BLaER1 (cell line): ENCODE data around the gene VPS45.
A peak's percentile ranks its signal among the peaks of the same experiment; 100 is the strongest.

Source experiments
- H3K27ac ChIP-seq: shearing (Covaris generic); formaldehyde crosslinking; 2 replicates; pipeline ENCODE4 v1.8.1; 2022
- H3K27me3 ChIP-seq: shearing (Covaris generic); formaldehyde crosslinking; 2 replicates; pipeline ENCODE4 v1.8.1; 2022
- H3K36me3 ChIP-seq: shearing (Covaris generic); formaldehyde crosslinking; 2 replicates; pipeline ENCODE4 v1.8.1; 2022
- H3K4me1 ChIP-seq: shearing (Covaris generic); formaldehyde crosslinking; 2 replicates; pipeline ENCODE4 v1.8.1; 2022
- H3K4me2 ChIP-seq: shearing (Covaris generic); formaldehyde crosslinking; 2 replicates; pipeline ENCODE4 v1.8.1; 2022
- H3K4me3 ChIP-seq: shearing (Covaris generic); formaldehyde crosslinking; 2 replicates; pipeline ENCODE4 v1.8.1; 2022
- H3K9ac ChIP-seq: shearing (Covaris generic); formaldehyde crosslinking; 2 replicates; pipeline ENCODE4 v1.8.1; 2022
- H3K9me3 ChIP-seq: shearing (Covaris generic); formaldehyde crosslinking; 2 replicates; pipeline ENCODE4 v1.8.1; 2022
- H4K20me1 ChIP-seq: shearing (Covaris generic); formaldehyde crosslinking; 2 replicates; pipeline ENCODE4 v1.8.1; 2022
- Cebpa-rat ChIP-seq: shearing (Covaris generic); IDR thresholded peaks from 2 replicates; pipeline ENCODE4 v1.8.1; 2022

Gene VPS45

DNA sequence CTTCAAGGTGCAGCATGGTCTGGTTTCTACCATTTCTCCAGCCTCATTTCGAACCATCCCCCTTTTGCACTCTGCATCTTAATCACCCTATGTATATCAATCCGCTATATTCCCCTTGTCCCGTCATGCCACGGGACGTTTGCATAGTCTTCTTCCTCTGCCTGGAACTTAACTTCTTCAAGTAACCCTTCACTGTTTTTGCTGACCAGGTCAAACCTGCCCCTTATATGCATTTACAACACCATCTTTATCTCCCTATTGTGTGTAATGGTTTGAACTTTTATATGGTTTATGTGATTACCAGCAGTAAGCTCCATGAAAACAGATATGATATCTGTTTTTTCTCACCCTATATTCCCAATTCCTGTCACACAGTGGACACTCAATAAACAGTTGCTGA lies 2.3 kb downstream of the VPS45 start:
- no peak for TF ChIP-seq Cebpa-rat
- Histone ChIP-seq H3K27ac (no peak overlapping the region), H3K4me3 (no peak overlapping the region), H3K27me3 (no peaks in the 10 kb centered on the region), H3K36me3 (peaks cover 4% of the 10 kb centered on the region; the same call in 1 of the 2 replicates), H4K20me1 (no peaks in the 10 kb centered on the region), H3K4me1 (peaks cover 31% of the 10 kb centered on the region), H3K4me2 (no peak overlapping the region), H3K9me3 (no peaks in the 10 kb centered on the region), H3K9ac (no peak overlapping the region)

DNA sequence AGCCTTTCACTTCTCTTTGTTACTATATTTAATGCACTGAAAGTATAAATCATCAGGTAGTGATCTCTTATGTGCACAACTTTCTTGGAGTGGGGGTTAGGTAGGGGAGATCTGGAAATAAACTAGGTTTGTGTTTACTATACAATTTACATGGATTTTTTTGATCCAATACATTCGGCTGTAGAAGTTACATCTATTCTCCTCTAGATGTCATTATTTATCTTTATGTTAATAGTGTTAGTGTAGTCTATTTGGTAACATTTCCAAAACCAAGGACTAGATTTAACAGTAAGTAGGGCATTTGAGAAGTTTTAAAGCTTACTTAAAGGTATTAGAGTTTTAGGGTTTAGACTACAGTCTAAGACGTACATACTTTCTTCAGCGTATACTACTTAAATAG lies 5.4 kb downstream of the VPS45 start:
- Histone ChIP-seq H3K27me3 (no peaks in the 10 kb centered on the region), H3K4me1 (peaks cover 17% of the 10 kb centered on the region), H3K36me3 (peaks cover 14% of the 10 kb centered on the region; the same call in 1 of the 2 replicates), H3K4me3 (no peak overlapping the region), H3K9ac (no peak overlapping the region), H3K9me3 (no peaks in the 10 kb centered on the region), H4K20me1 (no peaks in the 10 kb centered on the region), H3K27ac (no peak overlapping the region), H3K4me2 (no peak overlapping the region)
- no peak for TF ChIP-seq Cebpa-rat

DNA sequence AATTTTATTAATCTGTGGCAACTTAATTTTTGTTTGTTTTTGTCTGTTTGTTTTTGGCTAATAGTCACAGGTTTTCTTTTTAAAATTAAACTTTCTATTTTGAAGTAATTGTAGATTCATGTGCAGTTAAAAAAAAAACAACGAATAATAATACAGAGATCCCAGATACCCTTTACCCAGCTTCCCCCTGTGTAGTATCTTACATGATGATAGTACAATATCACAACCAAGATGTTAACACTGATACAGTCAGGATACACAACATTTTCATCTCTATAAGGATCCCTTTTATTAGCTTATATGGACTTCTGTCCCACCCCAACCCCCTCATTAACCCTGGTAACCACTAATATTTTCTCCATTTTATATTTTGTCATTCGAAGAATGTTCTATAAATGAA lies 5.9 kb downstream of the VPS45 start:
- peaks cover 16% of the 10 kb centered on the region for H3K4me1 ChIP-seq
- H3K9me3 ChIP-seq = no peaks in the 10 kb centered on the region
- no peak overlapping the region for H3K4me2 ChIP-seq
- H3K36me3 ChIP-seq = peaks cover 19% of the 10 kb centered on the region; the same call in 1 of the 2 replicates
- TF ChIP-seq Cebpa-rat = no peak
- H3K27ac ChIP-seq = no peak overlapping the region
- H3K9ac ChIP-seq = no peak overlapping the region
- H3K4me3 ChIP-seq = no peak overlapping the region
- no peaks in the 10 kb centered on the region for H3K27me3 ChIP-seq
- H4K20me1 ChIP-seq = no peaks in the 10 kb centered on the region

- Histone ChIP-seq H3K4me3 (no peak overlapping the region), H3K27ac (no peak overlapping the region), H3K9ac (no peak overlapping the region), H4K20me1 (no peaks in the 10 kb centered on the region), H3K4me2 (no peak overlapping the region), H3K9me3 (no peaks in the 10 kb centered on the region), H3K36me3 (peaks cover 30% of the 10 kb centered on the region; the same call in 1 of the 2 replicates), H3K4me1 (peaks cover 33% of the 10 kb centered on the region), H3K27me3 (no peaks in the 10 kb centered on the region)
- TF ChIP-seq Cebpa-rat = no peak
These were observed 8.5 kb downstream of the VPS45 start for GRCh38 chr1:150076066-150076465.

DNA sequence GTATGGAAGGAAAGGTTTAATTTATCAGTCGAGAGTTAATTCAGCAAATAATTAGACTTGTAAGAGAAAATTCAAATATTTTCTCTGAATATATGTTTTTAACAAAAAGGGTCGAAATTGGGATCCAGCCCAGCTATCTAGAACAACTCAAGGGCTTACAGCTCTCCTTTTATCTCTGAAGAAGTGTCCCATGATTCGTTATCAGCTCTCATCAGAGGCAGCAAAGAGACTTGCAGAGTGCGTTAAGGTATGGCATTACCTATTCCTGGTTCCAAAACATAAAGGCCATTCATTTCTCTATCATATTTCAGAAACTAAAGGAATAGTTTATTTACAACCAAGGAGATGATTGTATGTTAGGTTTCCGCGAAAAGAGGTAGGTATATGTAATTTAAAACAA lies 9.4 kb downstream of the VPS45 start:
- H3K9me3 ChIP-seq = no peaks in the 10 kb centered on the region
- H3K4me1 ChIP-seq = peaks cover 42% of the 10 kb centered on the region
- H4K20me1 ChIP-seq = no peaks in the 10 kb centered on the region
- peaks cover 33% of the 10 kb centered on the region; the same call in 1 of the 2 replicates for H3K36me3 ChIP-seq
- no peaks in the 10 kb centered on the region for H3K27me3 ChIP-seq
- H3K27ac ChIP-seq = no peak overlapping the region
- no peak for TF ChIP-seq Cebpa-rat
- H3K4me3 ChIP-seq = no peak overlapping the region
- no peak overlapping the region for H3K4me2 ChIP-seq
- no peak overlapping the region for H3K9ac ChIP-seq

DNA sequence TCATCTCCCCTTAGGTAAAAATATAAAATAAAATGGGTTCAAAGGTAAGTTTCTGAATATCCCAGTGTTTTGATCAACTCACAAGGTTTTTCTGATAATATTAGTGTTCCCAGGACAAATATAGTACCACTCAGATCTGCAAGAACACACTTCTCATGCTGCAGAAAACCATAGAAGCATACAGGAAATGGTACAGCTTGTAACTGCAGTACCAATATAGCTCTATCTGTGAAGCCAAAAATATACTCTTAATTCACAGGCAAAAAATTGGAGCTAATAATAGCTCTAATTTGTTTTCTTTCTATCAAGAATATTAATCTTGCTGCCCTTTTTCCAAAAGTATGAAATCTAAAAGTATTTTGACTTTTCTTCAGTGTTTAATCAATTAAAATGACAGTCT lies 13.2 kb downstream of the VPS45 start:
- Histone ChIP-seq H3K4me1 (peaks cover 49% of the 10 kb centered on the region), H4K20me1 (no peaks in the 10 kb centered on the region), H3K4me3 (no peak overlapping the region; the same call in 1 of the 2 replicates), H3K27ac (peak overlapping the region; percentile 24; the same call in 1 of the 2 replicates), H3K4me2 (peak overlapping the region; percentile 67), H3K9ac (no peak overlapping the region), H3K9me3 (no peaks in the 10 kb centered on the region), H3K36me3 (peaks cover 53% of the 10 kb centered on the region), H3K27me3 (no peaks in the 10 kb centered on the region)
- no peak for TF ChIP-seq Cebpa-rat

- H3K27me3 ChIP-seq = no peaks in the 10 kb centered on the region
- H3K9ac ChIP-seq = no peak overlapping the region
- H3K36me3 ChIP-seq = peaks cover 53% of the 10 kb centered on the region
- no peak overlapping the region for H3K4me2 ChIP-seq
- H4K20me1 ChIP-seq = no peaks in the 10 kb centered on the region
- H3K9me3 ChIP-seq = no peaks in the 10 kb centered on the region
- peaks cover 49% of the 10 kb centered on the region for H3K4me1 ChIP-seq
- no peak overlapping the region for H3K4me3 ChIP-seq
- TF ChIP-seq Cebpa-rat = no peak
- H3K27ac ChIP-seq = no peak overlapping the region
These were observed 14.9 kb downstream of the VPS45 start for GRCh38 chr1:150082494-150082893.

GRCh38 chr1:150083907-150084306 lies 16.3 kb downstream of the VPS45 start:
- Histone ChIP-seq H3K9me3 (no peaks in the 10 kb centered on the region), H3K4me3 (no peak overlapping the region), H3K9ac (no peak overlapping the region), H3K36me3 (peaks cover 49% of the 10 kb centered on the region), H3K4me2 (no peak overlapping the region), H4K20me1 (no peaks in the 10 kb centered on the region), H3K4me1 (peaks cover 38% of the 10 kb centered on the region), H3K27me3 (no peaks in the 10 kb centered on the region), H3K27ac (no peak overlapping the region)
- no peak for TF ChIP-seq Cebpa-rat

DNA sequence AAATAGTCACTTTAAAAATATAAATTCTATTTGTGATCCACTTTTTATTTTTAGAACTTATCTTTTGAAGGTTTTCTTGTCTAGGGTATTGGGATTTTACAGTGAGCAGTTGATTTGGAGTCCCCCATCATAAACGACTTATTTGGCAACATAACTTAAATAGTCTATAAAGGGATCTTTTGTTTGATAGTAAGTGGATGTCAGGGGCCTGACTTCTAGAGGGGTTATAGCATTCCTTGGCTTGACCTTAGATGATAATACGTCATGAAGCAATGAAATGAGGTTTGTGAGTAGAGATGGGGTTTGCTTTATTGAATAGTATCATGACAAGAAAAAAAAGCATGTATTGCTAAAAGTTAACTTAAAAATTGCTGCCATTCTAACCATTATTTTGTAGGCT lies 17.8 kb downstream of the VPS45 start:
- TF ChIP-seq Cebpa-rat = no peak
- Histone ChIP-seq H3K9ac (no peak overlapping the region), H3K27ac (no peak overlapping the region), H3K4me1 (peaks cover 30% of the 10 kb centered on the region), H3K36me3 (peaks cover 43% of the 10 kb centered on the region), H3K4me3 (no peak overlapping the region), H3K9me3 (no peaks in the 10 kb centered on the region), H3K4me2 (no peak overlapping the region), H3K27me3 (no peaks in the 10 kb centered on the region), H4K20me1 (no peaks in the 10 kb centered on the region)

- Histone ChIP-seq H3K4me1 (peaks cover 10% of the 10 kb centered on the region; the same call in 1 of the 2 replicates), H3K9ac (no peak overlapping the region), H3K27ac (no peak overlapping the region), H3K4me3 (no peak overlapping the region), H4K20me1 (no peaks in the 10 kb centered on the region), H3K4me2 (no peak overlapping the region), H3K9me3 (no peaks in the 10 kb centered on the region), H3K36me3 (peaks cover 35% of the 10 kb centered on the region), H3K27me3 (no peaks in the 10 kb centered on the region)
- TF ChIP-seq Cebpa-rat = no peak
These were observed 19.8 kb downstream of the VPS45 start for GRCh38 chr1:150087415-150087814.
